WTC11 (cell line): Measurements from ENCODE around the gene FOXA1. TPM values are rescaled to one million over a fixed set of nuclear protein-coding genes. Genes with fewer than 3 reads are reported as not detected.

Experiments used
- ATAC-seq: fragments of 200-7000 bp; cut with Tn5 transposase; 2 replicates; pipeline ENCODE4 v1.10.0; 2021; ENCODE audit warnings: mild to moderate bottlenecking, moderate library complexity
- CTCF ChIA-PET: fragments of 300-600 bp; sonication (Branson Sonifier 250); formaldehyde crosslinking; loops from one replicate; lab custom pipeline; 2021; ENCODE audit warnings: antibody characterized with exemption; lab: Charles Lee
- POLR2A ChIA-PET: fragments of 350-600 bp; sonication (Branson Sonifier 250); formaldehyde crosslinking; loops from one replicate; lab custom pipeline; 2021; ENCODE audit warnings: antibody characterized with exemption; lab: Charles Lee
- DNase-seq: peaks from one replicate; pipeline ENCODE4 v3.0.0; 2021; ENCODE audit warnings: low spot score
- H3K27ac Mint-ChIP-seq: 2 replicates; pipeline ENCODE4 v1.8.0; 2021; ENCODE audit warnings: mixed read lengths
- H3K27me3 Mint-ChIP-seq: 2 replicates; pipeline ENCODE4 v1.8.0; 2021; ENCODE audit warnings: low read depth, mild to moderate bottlenecking, moderate library complexity, mixed read lengths
- H3K36me3 Mint-ChIP-seq: 2 replicates; pipeline ENCODE4 v1.8.0; 2021; ENCODE audit warnings: mixed read lengths
- H3K4me1 Mint-ChIP-seq: 2 replicates; pipeline ENCODE4 v1.8.0; 2022; ENCODE audit warnings: mixed read lengths
- H3K4me3 Mint-ChIP-seq: 2 replicates; pipeline ENCODE4 v1.8.0; 2021; ENCODE audit warnings: mild to moderate bottlenecking, moderate library complexity, mixed read lengths
- H3K9me3 Mint-ChIP-seq: 2 replicates; pipeline ENCODE4 v1.8.0; 2021; ENCODE audit warnings: mixed read lengths
- CTCF ChIP-seq: fragments of 200-600 bp; IDR thresholded peaks from 2 replicates; pipeline ENCODE4 v1.8.0; 2022; ENCODE audit warnings: antibody characterized with exemption
- E2F4 ChIP-seq: sonication (generic); formaldehyde crosslinking; IDR thresholded peaks from 2 replicates; pipeline ENCODE4 v1.8.1; 2022; ENCODE audit warnings: low read depth, mild to moderate bottlenecking, moderate library complexity, missing genetic modification reagents, borderline replicate concordance
- FOXK1 ChIP-seq: sonication (generic); formaldehyde crosslinking; IDR thresholded peaks from 2 replicates; pipeline ENCODE4 v1.8.0; 2022; ENCODE audit warnings: mild to moderate bottlenecking, moderate library complexity, missing genetic modification reagents
- GABPB1 ChIP-seq: sonication (generic); formaldehyde crosslinking; IDR thresholded peaks from 2 replicates; pipeline ENCODE4 v1.8.1; 2023; ENCODE audit warnings: mild to moderate bottlenecking, missing genetic modification reagents
- IRF2 ChIP-seq: sonication (generic); formaldehyde crosslinking; IDR thresholded peaks from 2 replicates; pipeline ENCODE4 v1.8.0; 2022; ENCODE audit warnings: low read depth, missing genetic modification reagents, borderline replicate concordance
- JAZF1 ChIP-seq: fragments of 250-450 bp; sonication (Bioruptor Pico); IDR thresholded peaks from 2 replicates; pipeline ENCODE4 v1.9.0; 2021; ENCODE audit warnings: moderate library complexity, mild to moderate bottlenecking, inconsistent platforms
- KAT7 ChIP-seq: sonication (generic); formaldehyde crosslinking; IDR thresholded peaks from 2 replicates; pipeline ENCODE4 v1.8.1; 2023; ENCODE audit warnings: missing genetic modification reagents, mild to moderate bottlenecking, borderline replicate concordance
- MXD4 ChIP-seq: fragments of 250-450 bp; sonication (Bioruptor Pico); IDR thresholded peaks from 2 replicates; pipeline ENCODE4 v1.8.0; 2021; ENCODE audit warnings: mild to moderate bottlenecking, moderate library complexity, borderline replicate concordance
- NFYB ChIP-seq: sonication (generic); formaldehyde crosslinking; conservative IDR thresholded peaks from 2 replicates; pipeline ENCODE4 v1.8.0; 2022; ENCODE audit warnings: low read depth, missing genetic modification reagents
- NR2C2 ChIP-seq: sonication (generic); formaldehyde crosslinking; IDR thresholded peaks from 2 replicates; pipeline ENCODE4 v1.8.0; 2022; ENCODE audit warnings: mild to moderate bottlenecking, missing genetic modification reagents
- OVOL2 ChIP-seq: fragments of 250-450 bp; sonication (Bioruptor Pico); IDR thresholded peaks from 2 replicates; pipeline ENCODE4 v1.9.0; 2021; ENCODE audit warnings: mild to moderate bottlenecking, borderline replicate concordance
- SMAD3 ChIP-seq: sonication (generic); formaldehyde crosslinking; IDR thresholded peaks from 2 replicates; pipeline ENCODE4 v1.8.0; 2022; ENCODE audit warnings: missing genetic modification reagents, mild to moderate bottlenecking, borderline replicate concordance
- USF1 ChIP-seq: sonication (generic); formaldehyde crosslinking; IDR thresholded peaks from 2 replicates; pipeline ENCODE4 v1.8.0; 2022; ENCODE audit warnings: mild to moderate bottlenecking, missing genetic modification reagents
- ZNF423 ChIP-seq: fragments of 250-450 bp; sonication (Bioruptor Pico); IDR thresholded peaks from 2 replicates; pipeline ENCODE4 v2.1.2; 2022; ENCODE audit warnings: mild to moderate bottlenecking, moderate library complexity
- ZNF425 ChIP-seq: fragments of 250-450 bp; sonication (Bioruptor Pico); conservative IDR thresholded peaks from 2 replicates; pipeline ENCODE4 v1.9.0; 2021; ENCODE audit warnings: mild to moderate bottlenecking
- ZNF532 ChIP-seq: fragments of 250-450 bp; sonication (Bioruptor Pico); IDR thresholded peaks from 2 replicates; pipeline ENCODE4 v1.9.0; 2021; ENCODE audit warnings: mild to moderate bottlenecking, borderline replicate concordance
- total RNA-seq: library from RNA; stranded (reverse); gene quantifications from 3 replicates; pipeline ENCODE4 v1.2.3, GENCODE V29; 2021
- TF ChIP-seq, protein P1 (sequence below): sonication (generic); formaldehyde crosslinking; IDR thresholded peaks from 2 replicates; pipeline ENCODE4 v1.8.1; 2023; ENCODE audit warnings: mild to moderate bottlenecking, missing genetic modification reagents, moderate library complexity

The FOXA1 gene
- total RNA-seq, 1 experiment from 2014 or later, result 0.28 TPM

GRCh38 chr14:37587881-37588666 is 7.0 kb downstream of the FOXA1 start:
- POLR2A ChIA-PET, result interaction anchor here (1.3 kb wide), 1 partner anchor 9 kb away, joined by 4 read pairs; no protein-coding TSS in a partner anchor
- Mint-ChIP-seq H3K27me3 (peaks cover 99% of the 10 kb centered on the region), H3K27ac (no peak overlapping the region)

GRCh38 chr14:37587131-37587803 is 7.8 kb downstream of the FOXA1 start:
- Mint-ChIP-seq H3K27ac (no peak overlapping the region), H3K4me1 (peaks cover 53% of the 10 kb centered on the region), H3K27me3 (peaks cover 99% of the 10 kb centered on the region), H3K9me3 (no peaks in the 10 kb centered on the region), H3K36me3 (no peaks in the 10 kb centered on the region), H3K4me3 (peak overlapping the region; percentile 72)
- DNase-seq (no peak), ATAC-seq (no peak)
- ChIA-PET POLR2A (interaction anchor here (1.3 kb wide), 1 partner anchor 10 kb away, joined by 4 read pairs; no protein-coding TSS in a partner anchor), CTCF (interaction anchor here (0.7 to 1.7 kb wide), 3 partner anchors 10 to 926 kb away, joined by 3 to 11 read pairs (median 4); partner anchors contain the start of gene PAX9)
- TF ChIP-seq E2F4 (CRISPR knock-in tag) (no peak), IRF2 (CRISPR knock-in tag) (no peak), KAT7 (CRISPR knock-in tag) (no peak), CTCF (no peak), USF1 (no peak), NFYB (CRISPR knock-in tag) (no peak), JAZF1 (CRISPR knock-in tag) (no peak), GABPB1 (CRISPR knock-in tag) (no peak), NR2C2 (no peak), MXD4 (CRISPR knock-in tag) (no peak), ZNF425 (CRISPR knock-in tag) (no peak)

More at GRCh38 chr14:37587881-37588666, 7.0 kb downstream of the FOXA1 start:
- Mint-ChIP-seq H3K36me3 (no peaks in the 10 kb centered on the region), H3K4me3 (peak overlapping the region; percentile 72), H3K9me3 (no peaks in the 10 kb centered on the region)
- peak; percentile 76 for DNase-seq
- CTCF ChIA-PET, result interaction anchor here (0.7 to 1.7 kb wide), 5 partner anchors 9 to 926 kb away, joined by 3 to 11 read pairs (median 3); partner anchors contain the start of gene PAX9
- TF ChIP-seq SMAD3 (CRISPR knock-in tag) (no peak), ZNF423 (CRISPR knock-in tag) (peak; percentile 63; the same call in 1 of the 2 replicates), FOXK1 (CRISPR knock-in tag) (0 out of 2 replicates have a peak, but pooled peaks have one; percentile 12), ZNF532 (CRISPR knock-in tag) (no peak), OVOL2 (CRISPR knock-in tag) (no peak), GABPB1 (CRISPR knock-in tag) (peak; percentile 31)
- TF ChIP-seq, protein P1, sequence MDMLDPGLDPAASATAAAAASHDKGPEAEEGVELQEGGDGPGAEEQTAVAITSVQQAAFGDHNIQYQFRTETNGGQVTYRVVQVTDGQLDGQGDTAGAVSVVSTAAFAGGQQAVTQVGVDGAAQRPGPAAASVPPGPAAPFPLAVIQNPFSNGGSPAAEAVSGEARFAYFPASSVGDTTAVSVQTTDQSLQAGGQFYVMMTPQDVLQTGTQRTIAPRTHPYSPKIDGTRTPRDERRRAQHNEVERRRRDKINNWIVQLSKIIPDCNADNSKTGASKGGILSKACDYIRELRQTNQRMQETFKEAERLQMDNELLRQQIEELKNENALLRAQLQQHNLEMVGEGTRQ, result no peak
- TF ChIP-seq, all 79 proteins: peak for 3
- H3K4me1 Mint-ChIP-seq, result peaks cover 60% of the 10 kb centered on the region
- peak; percentile 3 for ATAC-seq
